Measurements from ENCODE around the gene PAFAH2. TPM values are rescaled to one million over a fixed set of nuclear protein-coding genes. Genes with fewer than 3 reads are reported as not detected.

Gene PAFAH2
- total and polyA plus RNA-seq, 2 of the 13 experiments (the other 11 are each of a cell fraction or from before 2014, with no cell fraction given), result 6.9 to 9.4 TPM

- TF ChIP-seq MTF1 (CRISPR knock-in tag; IDR thresholded peaks at IDR 0.05), result no peak
- no peak for TF ChIP-seq POGZ (CRISPR knock-in tag; IDR thresholded peaks at IDR 0.05)
- no peak for TF ChIP-seq NCOR1 (IDR thresholded peaks at IDR 0.05; ENCODE audit: borderline replicate concordance, low read length)
- TF ChIP-seq YY1 (IDR thresholded peaks at IDR 0.05; ENCODE audit: insufficient read depth, insufficient replicate concordance, low read depth, low read length), result no peak
- no peak for TF ChIP-seq PLRG1 (conservative IDR thresholded peaks at IDR 0.05)
- 0 out of 2 replicates have a peak, but pooled peaks have one; percentile 53 for TF ChIP-seq DZIP1 (CRISPR knock-in tag; IDR thresholded peaks at IDR 0.05)
- TF ChIP-seq DPF2 (CRISPR knock-in tag; IDR thresholded peaks at IDR 0.05; ENCODE audit: borderline replicate concordance, low read depth), result no peak
- TF ChIP-seq KDM5B (CRISPR knock-in tag; IDR thresholded peaks at IDR 0.05; ENCODE audit: borderline replicate concordance), result no peak; the same call in 1 of the 2 replicates
- no peak for TF ChIP-seq THRA (CRISPR knock-in tag; IDR thresholded peaks at IDR 0.05; ENCODE audit: borderline replicate concordance)
- no peak for TF ChIP-seq HNF1B (CRISPR knock-in tag; IDR thresholded peaks at IDR 0.05)
- no peak for TF ChIP-seq SP2 (CRISPR knock-in tag; IDR thresholded peaks at IDR 0.05)
- TF ChIP-seq ZFP91 (CRISPR knock-in tag; IDR thresholded peaks at IDR 0.05; ENCODE audit: borderline replicate concordance), result no peak; the same call in 1 of the 2 replicates
- no peak for TF ChIP-seq ZNF704 (CRISPR knock-in tag; IDR thresholded peaks at IDR 0.05; ENCODE audit: borderline replicate concordance)
- TF ChIP-seq ZNF7 (CRISPR knock-in tag; IDR thresholded peaks at IDR 0.05), result no peak
- no peak for TF ChIP-seq ZFP82 (CRISPR knock-in tag; IDR thresholded peaks at IDR 0.05; ENCODE audit: borderline replicate concordance)
- no peak for TF ChIP-seq SNAPC4 (CRISPR knock-in tag; IDR thresholded peaks at IDR 0.05)
Measured at GRCh38 chr1:26022404-26022779, 24.5 kb upstream of the PAFAH2 start (continued).
